NCI-H2171 (cell line): ENCODE data around the gene SRP9.
A peak's percentile ranks its signal among the peaks of the same experiment; 100 is the strongest.
"Not testable (repeated sequence)": the region's sequence is repeated elsewhere in the genome, so short reads cannot be mapped to it uniquely, and the experiment has no call there.

Source experiments
- DNase-seq: peaks from one replicate; lab custom pipeline; 2025; lab: John Stamatoyannopoulos, UW

The SRP9 gene

DNA sequence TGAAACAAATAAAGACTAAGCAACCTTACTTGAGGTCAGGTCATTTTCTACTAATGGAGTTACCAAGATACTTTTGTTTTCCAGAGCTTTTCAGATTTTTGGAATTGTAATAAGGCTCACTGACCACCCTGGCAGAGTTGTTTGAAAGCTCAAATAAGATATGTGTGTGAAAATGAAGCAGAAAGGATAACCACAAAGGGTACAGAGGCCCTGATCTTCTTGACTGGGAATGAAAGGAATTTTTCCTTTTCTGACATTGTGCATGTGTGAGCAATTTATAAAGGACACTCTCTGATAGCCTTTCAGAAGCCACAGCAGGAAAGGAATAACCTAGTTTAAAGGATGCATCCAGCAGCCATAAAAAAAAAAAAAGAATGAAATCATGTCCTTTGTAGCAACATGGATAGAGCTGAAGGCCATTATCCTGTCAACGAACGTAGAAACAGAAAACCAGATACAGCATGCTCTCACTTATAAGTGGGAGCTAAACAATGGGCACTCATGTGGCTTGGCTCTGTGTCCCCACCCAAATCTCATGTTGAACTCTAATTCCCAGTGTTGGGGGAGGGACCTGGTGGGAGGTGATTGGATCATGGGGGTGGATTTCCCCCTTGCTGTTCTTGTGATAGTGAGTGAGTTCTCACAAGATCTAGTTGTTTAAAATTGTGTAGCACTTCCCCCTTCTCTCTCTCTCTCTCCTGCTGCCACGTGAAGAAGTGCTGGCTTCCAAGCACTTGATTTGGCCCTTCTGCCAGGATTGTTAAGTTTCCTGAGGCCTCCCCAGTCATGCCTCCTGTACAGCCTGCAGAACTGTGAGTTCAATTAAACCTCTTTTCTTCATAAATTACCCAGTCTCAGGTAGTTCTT is 3.1 kb upstream of the SRP9 start:
- no peak for DNase-seq

DNA sequence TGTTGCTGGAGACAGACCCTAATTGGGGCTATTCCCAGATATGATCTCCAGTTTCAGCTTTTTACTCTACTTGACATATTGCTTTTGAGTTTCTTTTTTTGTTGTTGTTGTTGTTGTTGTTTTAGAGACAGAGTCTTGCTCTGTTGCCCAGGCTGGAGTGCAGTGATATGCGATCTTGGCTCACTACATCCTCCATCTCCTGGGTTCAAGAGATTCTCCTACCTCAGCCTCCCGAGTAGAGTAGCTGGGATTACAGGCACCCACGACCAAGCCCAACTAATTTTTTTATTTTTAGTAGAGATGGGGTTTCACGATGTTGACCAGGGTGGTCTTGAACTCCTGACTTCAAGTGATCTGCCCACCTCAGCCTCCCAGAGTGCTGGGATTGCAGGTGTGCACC is 1.3 kb upstream of the SRP9 start:
- DNase-seq: no peak

DNA sequence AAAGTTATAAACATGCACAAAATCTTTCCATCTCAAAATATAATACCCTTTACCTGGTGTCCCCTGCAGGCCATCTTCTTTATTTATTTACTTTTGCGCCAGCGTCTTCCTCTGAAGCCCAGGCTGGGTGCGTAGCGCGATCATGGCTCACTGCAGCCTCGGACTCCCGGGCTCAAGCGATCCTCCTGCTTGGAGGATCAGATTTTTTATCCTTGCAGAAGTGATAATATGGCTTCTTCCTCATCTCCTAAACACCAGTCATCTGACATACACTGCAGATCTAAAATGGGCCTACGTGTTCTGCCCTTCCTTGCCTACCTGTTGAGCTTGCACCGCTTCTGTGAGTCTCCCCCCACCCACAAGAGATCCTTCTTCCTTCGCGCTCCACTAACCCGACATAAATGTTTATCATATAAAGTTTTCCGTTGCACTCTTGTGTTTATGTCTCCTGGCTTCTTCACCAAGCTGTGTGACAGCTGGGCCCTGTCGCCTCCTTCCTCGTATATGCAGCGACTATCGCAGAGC is 506 bp upstream of the SRP9 start:
- no peak for DNase-seq

DNA sequence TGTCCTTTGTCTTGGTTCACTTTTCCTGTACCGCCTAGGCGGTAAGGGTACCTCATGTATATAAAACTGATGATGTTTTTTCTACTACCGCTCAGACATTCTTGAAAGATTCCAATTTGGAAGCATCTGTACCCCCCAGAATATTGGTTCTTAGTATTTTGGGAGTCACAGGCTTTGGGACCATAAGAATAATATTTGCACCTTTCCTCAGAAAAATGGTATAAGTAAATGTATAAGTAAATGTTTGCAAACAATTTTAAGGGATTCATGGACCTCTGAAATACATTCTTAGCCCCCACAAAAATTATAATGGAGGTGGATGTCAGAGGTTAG is 677 bp downstream of the SRP9 start:
- DNase-seq: no peak

DNA sequence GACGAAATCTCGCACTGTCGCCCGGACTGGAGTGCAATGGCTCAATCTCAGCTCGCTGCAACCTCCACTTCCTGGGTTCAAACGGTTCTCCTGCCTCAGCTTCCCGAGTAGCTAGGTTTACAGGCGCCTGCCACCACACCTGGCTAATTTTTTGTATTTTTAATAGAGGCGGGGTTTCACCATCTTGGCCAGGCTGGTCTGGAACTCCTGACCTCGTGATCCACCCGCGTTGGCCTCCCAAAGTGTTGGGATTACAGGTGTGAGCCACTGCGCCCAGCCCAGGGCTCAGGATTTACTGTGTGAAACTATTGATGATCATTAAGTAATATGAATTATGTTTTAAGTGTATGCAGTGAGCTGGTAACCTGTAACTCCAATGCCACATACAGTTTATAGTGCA is 1.5 kb downstream of the SRP9 start:
- DNase-seq: not testable (repeated sequence)

DNA sequence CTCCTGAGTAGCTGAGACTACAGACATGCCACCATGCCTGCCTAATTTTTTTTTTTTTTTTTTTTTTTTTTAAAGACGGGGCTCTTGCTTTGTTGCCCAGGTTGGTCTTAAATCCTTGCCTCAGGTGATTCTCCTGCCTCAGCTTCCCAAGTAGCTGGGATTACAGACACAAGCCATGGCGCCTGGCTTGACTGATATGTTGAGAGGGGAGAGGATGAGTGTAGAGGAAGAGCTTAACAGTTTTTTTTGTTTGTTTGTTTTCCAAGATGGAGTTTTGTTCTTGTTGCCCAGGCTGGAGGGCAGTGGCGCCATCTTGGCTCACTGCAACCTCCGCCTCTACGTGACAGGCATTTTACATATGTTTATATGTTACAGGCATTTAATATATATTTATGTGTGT is 2.5 kb downstream of the SRP9 start:
- DNase-seq: no peak

DNA sequence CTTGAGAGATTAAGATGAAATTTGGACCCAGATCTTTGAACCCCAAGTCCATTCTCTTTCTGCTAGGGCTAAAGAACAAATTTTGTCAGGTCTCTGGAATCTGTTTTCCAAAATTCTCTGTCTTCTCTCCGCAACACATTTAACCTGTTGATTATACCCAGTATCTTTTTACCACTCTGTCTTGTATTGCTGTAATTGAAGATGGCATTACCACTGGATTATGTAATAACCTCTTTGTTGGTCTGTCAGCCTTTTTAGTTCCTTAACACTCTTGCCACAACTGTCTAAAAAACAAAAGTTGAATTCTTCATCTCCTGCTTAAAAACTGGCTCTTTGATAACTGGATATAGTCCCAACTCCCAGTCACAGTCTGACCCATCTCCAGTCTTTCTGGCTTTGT is 3.0 kb downstream of the SRP9 start:
- DNase-seq: no peak

DNA sequence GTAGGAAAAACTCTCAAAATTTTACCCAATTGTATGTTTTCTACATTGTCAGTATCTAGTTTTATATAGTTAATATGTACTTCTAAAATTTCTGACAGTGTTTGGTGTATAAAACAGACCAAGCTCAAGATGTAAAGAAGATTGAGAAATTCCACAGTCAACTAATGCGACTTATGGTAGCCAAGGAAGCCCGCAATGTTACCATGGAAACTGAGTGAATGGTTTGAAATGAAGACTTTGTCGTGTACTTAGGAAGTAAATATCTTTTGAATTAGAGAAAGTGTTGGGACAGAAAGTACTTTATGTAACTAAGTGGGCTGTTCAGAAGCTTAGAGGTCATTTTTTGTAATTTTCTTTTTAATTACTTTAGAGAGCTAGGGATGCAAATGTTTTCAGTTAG is 11.5 kb downstream of the SRP9 start:
- not testable (repeated sequence) for DNase-seq

DNA sequence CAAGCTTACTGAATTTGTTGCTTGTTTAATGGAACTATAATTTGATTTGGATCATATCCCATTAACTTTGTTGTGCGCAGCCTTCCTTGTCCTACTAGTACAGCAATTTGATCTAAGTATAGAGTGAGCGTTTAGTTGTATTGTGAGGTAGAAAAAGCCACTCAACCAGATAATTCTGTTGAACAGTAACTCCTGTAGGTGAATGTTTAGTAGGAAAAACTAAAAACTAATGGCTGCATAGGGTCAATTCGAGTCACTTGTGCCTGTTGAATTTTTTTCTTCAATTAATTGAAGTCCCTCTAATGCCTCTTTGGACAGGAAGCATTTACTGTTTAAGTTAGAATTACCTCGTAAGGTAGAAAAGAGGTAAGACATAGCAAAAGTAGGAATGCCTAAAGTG is 17.3 kb downstream of the SRP9 start:
- DNase-seq: no peak

DNA sequence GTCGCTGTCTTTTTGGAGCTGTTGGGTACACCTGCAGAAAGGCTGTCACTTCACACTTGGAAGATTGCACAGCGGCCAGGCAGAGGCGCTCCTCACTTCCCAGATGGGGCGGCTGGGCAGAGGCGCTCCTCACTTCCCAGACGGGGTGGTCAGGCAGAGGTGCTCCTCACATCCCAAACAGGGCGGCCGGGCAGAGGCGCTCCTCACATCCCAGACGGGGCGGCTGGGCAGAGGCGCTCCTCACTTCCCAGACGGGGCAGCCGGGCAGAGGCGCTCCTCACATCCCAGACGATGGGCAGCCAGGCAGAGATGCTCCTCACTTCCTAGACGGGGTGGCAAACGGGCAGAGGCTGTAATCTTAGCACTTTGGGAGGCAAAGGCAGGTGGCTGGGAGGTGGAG is 18.5 kb downstream of the SRP9 start:
- DNase-seq: not testable (repeated sequence)

DNA sequence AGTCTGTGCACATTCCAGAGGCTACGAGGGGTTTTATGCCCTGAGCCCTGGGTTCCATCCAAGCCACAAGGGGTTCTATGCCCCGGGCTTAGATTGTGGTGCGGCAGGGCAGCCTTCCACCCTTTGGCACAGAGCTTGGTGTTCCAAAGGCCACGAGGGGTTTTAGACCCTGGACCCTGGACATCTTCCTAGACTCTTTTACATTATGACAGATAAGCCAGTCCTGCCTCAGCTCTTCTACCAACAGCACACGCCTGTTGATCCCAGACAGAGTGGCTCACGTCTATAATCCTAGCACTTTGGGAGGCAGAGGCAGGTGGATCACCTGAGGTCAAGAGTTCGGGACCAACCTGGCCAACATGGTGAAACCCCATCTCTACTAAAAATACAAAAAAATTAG is 23.5 kb downstream of the SRP9 start:
- DNase-seq: not testable (repeated sequence)

DNA sequence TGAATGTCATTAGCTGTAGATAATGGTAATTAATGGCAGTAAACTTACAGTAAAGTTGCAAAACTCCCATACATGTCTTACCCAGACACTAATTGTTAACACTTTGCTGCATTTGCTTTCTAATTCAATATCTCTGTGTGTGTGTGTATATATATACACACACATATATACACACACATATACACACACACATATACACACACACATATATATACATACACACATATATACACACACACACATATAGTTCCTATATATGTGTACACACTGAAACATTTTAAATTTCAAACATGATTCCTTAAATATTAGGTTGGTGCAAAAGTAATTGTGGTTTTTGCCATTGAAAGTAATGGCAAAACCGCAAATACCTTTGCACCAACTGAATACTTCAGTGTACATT is 28.6 kb downstream of the SRP9 start:
- no peak for DNase-seq

DNA sequence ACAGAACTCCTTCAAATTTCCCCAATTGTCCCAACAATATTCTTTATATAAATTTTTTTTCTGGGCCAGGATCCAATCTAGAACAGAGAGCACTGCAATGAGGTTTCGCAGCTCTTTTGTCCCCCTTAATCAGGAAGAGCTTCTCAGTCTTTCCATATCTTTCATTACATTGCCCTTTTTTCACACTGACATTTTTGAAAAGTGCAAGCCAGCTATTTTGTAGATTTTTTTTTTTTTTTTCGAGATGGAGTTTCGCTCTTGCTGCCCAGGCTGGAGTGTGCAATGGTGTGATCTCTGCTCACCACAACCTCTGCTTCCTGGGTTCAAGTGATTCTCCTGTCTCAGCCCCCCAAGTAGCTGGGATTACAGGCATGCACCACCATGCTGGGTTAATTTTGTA is 29.1 kb downstream of the SRP9 start:
- not testable (repeated sequence) for DNase-seq

DNA sequence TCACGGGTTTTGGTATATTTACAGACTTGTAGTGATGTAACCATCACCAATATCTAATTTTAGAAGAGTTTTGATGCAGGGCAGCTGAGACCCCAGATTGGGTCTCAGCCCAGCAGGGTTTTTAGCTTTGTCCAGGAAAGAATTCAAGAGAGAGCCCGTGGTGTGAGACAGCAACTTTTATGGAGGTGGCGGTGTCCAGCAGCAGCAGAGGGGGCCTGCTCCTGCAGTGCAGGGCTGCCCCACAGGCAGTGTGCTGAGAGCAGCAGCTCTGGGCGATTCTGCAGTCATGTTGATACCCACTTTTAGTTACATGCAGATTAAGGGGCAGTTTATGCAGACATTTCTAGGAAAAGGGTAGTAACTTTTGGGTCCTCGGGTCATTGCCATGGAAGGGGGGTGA is 30.5 kb downstream of the SRP9 start:
- DNase-seq: no peak

DNA sequence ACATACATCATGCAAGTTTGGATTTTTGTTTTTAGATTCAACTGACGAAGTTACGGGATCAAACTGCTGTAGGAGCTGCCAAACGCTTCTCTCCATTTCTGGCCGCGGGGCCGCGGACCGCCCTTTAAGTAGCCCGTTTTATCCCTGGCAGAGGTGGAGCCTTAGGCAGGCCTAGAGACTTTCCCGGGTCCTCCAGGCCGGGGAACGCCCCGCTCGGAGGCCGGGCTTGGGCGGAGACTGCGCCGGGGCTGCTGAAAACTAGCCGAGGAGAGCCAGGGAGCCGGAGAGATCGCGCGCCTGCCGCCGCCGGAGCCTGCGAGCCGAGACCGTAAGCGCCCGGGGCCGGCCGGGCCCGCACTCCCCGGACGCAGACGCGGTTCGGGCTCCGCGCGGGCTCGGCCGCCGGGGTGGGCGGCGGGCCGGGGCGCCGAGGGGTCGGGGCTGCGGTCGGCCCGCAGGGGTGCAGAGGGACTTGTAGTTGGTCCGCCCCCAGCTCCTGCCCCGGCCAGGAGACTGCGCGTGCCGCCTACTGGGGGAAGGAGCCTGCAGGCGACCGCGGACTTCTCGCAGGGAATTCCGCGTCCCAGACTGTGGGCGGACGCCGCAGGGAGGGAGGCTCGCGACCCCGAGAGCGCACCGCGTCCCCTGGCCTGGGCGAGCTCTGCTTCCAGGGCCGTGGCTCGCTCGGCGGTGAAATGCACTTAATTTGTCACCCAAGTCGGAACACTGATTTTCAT is 32.4 kb downstream of the SRP9 start, which contains the start of gene EPHX1:
Gene EPHX1 (plus strand): TSS at position 283 of the 737 bp plus-strand sequence. CDS start 18,606 bp downstream, outside the sequence.
- DNase-seq: peak; percentile 72

DNA sequence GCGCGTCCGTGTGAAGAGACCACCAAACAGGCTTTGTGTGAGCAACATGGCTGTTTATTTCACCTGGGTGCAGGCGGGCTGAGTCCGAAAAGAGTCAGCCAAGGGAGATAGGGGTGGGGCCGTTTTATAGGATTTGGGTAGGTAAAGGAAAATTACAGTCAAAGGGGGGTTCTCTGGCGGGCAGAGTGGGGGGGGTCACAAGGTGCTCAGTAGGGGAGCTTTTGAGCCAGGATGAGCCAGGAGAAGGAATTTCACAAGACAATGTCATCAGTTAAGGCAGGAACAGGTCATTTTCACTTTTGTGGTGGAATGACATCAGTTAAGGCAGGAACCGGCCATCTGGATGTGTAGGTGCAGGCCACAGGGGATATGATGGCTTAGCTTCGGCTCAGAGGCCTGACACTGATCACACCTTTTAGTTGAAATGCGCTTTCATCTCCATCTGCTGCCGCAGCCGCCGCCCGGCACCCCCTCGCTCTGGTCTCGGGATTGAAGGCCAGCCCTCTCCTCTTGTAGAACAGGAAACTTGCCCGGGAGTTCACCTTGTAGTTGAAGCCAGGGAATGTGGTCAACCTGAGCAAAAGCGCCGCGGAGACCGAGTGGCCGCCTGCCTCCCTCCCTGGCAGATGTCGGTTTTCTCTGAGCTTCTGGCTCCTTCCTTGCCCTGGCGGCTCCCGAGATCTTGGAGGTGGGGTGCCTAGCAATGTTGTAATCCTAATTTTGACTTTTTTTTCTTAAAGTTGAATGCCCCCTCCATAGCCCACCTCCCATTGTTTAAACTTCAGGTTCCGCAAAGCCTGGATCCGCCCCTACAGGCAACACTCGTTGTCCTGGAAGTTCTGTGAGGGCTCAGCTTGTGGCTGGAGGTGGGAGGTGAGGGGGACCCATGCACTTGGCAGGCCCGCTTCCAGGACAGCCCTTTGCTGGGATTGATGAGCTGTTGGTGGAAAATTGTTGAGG is 33.2 kb downstream of the SRP9 start:
- not testable (repeated sequence) for DNase-seq

DNA sequence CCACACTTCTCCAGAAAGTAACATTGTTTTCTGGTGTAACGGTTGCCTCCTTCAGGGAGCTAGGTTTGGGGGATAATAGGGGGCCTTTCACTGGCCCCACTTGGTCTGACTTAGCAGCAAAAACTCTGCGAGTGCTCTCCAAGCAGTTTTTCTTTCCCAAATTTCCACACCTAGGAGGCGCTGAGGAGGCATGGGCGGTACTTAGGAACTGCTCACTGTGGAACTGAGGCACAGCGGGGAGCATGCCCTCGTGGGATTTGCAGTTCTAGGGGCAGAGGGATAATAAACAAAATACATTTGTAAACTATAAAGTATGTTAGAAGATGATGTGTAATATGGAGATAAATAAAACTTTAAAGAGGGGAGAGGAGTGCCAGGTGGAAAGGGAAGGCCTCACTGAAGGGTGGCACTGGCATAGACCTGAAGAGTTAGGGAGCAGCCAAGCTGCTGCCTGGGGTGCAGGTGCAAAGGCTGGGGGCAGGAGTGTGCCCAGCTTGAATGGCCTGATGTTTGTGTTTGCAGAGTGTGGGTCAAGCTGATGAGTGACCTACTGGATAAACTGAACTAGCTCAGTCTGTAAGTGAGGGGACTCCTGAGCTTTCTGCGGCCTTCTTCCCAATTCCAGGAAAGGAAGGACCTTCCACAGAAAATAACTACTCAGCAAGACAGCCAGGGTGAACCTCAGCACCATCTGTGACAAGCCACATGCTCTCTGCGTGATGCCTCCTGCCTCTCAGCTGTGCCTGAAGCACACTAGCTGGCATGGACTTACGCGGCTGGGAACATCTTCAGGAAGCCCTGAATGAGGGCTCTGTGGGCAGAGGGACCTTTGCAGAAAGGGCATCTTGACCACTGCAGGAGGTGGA is 34.2 kb downstream of the SRP9 start:
- peak; percentile 45 for DNase-seq

DNA sequence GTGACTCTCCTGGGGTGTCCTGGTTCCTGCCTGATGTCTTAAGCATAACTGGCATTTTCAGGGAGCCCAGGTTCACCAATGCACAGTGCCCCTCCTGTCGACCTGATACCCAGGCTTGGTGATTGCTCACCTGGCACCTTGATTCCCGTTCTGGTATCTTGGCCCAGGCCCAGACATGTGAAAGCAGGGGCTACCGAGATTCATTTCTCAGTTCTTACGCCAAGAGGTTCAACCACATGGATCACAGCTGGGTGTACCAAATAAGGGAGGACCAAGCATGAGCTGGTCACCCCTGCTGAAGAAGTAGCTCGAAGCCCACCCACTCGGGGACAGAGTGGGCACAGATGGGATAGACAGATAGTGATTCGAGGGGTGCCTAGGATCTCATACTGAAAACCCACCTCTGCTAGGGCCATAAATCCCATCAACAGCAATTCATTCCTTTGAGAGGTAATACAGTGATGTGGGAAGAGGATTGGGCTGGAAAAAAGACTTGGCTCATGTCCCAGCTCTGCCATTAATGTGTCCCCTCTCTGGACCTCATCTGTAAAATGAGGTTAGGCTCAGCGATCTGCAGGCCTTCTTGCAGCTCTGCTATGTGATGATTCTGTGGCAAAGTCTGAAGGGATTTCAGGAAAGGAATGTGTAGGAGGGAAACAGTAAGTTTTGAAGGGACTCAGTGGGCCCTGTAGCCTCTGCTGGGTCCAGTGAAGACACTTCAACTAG is 35.0 kb downstream of the SRP9 start:
- no peak for DNase-seq

DNA sequence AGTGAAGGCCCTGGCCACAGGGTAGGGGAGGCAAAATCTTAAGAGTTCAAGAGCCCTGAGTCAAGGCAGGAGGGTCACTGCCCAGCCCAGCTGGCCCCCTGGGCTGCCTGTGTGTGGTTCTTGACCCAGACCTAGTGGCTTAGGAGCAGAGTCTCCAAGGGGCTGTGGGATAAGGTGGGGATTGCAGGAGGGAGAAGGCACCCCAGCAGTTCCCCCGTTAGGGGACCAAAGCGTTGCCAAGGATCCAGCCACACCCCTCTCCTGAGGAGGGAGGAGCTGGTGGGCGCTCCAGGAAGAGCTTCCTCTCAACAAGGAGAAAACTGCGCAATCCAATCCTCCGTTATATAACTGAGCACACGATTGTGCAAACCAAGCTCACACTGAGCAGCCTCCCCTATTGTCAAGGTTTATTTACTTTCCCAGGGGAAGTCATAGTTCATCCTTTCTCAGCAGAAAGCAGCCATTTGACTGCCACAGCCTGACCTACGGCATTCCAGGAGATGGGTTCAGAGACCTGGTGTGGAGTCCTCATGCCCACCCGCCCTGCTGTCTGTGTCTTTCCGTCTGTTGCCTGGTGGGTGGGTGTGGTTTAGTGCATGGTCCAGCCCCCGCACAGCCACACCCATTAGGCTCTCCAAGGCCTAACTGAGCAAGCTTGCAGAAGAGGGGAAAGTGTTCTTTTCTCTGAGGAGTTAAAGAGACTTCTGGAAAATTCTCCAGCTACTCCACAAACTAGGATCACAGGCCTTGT is 35.8 kb downstream of the SRP9 start:
- no peak for DNase-seq

DNA sequence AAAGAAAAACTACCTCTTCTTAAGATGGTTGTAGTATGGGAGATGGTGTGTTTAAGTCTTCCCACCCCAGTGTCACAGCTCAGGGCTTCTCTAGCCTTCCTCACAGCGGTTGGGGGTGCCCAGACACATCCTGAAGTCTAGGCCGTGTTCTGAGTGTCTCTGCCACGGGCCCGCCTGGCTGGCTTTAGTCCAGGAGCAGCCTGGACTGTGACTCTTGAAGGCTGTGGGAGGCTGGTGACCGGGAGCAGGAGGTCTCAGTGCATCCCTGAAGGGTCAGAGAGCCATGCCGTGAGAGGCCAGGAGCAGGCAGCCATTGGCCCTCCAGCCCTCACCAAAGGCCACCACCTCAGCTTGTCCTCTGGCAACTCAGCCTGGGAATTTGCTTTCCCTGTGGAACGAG is 36.8 kb downstream of the SRP9 start:
- DNase-seq: no peak
